ENCODE results near the gene ZNF507.

ZNF507 gene

GRCh38 chr19:32308431-32309077, 36.9 kb upstream of the ZNF507 start:
- TF ChIP-seq NFRKB (IDR thresholded peaks at IDR 0.05) (no peak), ZNF384 (IDR thresholded peaks at IDR 0.05) (no peak), FOXA1 (IDR thresholded peaks at IDR 0.05) (no peak), PKNOX1 (IDR thresholded peaks at IDR 0.05) (no peak), L3MBTL2 (conservative IDR thresholded peaks at IDR 0.05) (no peak), ARNT (IDR thresholded peaks at IDR 0.05) (no peak), BHLHE40 (IDR thresholded peaks at IDR 0.05; ENCODE audit: borderline replicate concordance) (no peak), TARDBP (IDR thresholded peaks at IDR 0.05) (no peak), CTBP1 (IDR thresholded peaks at IDR 0.05; ENCODE audit: borderline replicate concordance) (no peak), SUZ12 (IDR thresholded peaks at IDR 0.05) (no peak), ELF4 (IDR thresholded peaks at IDR 0.05) (no peak), SP1 (IDR thresholded peaks at IDR 0.05) (no peak), FOXM1 (IDR thresholded peaks at IDR 0.05; ENCODE audit: borderline replicate concordance) (no peak), HDGF (IDR thresholded peaks at IDR 0.05; ENCODE audit: borderline replicate concordance) (no peak), FOXK2 (IDR thresholded peaks at IDR 0.05) (no peak), LEF1 (IDR thresholded peaks at IDR 0.05; ENCODE audit: borderline replicate concordance) (no peak)
- no peak for DNase-seq (ENCODE audit: extremely low spot score)
- CTCF ChIA-PET, result no interaction called here
- POLR2A ChIA-PET, result no interaction called here

- ChIA-PET CTCF (interaction anchor here (0.5 to 1.5 kb wide), 2 partner anchors 9 to 923 kb away, joined by 3 to 4 read pairs; no protein-coding TSS in a partner anchor), POLR2A (no interaction called here)
- no peak for TF ChIP-seq HDGF (IDR thresholded peaks at IDR 0.05; ENCODE audit: borderline replicate concordance)
- no peak for TF ChIP-seq ELF4 (IDR thresholded peaks at IDR 0.05)
- TF ChIP-seq ZNF384 (IDR thresholded peaks at IDR 0.05), result no peak
- TF ChIP-seq FOXK2 (IDR thresholded peaks at IDR 0.05), result no peak
- no peak for TF ChIP-seq FOXM1 (IDR thresholded peaks at IDR 0.05; ENCODE audit: borderline replicate concordance)
- no peak for TF ChIP-seq TARDBP (IDR thresholded peaks at IDR 0.05)
- TF ChIP-seq LEF1 (IDR thresholded peaks at IDR 0.05; ENCODE audit: borderline replicate concordance), result no peak
- TF ChIP-seq BHLHE40 (IDR thresholded peaks at IDR 0.05; ENCODE audit: borderline replicate concordance), result no peak
- TF ChIP-seq CTBP1 (IDR thresholded peaks at IDR 0.05; ENCODE audit: borderline replicate concordance), result no peak
- TF ChIP-seq SUZ12 (IDR thresholded peaks at IDR 0.05), result no peak
- no peak for TF ChIP-seq PKNOX1 (IDR thresholded peaks at IDR 0.05)
- no peak for TF ChIP-seq FOXA1 (IDR thresholded peaks at IDR 0.05)
- TF ChIP-seq L3MBTL2 (conservative IDR thresholded peaks at IDR 0.05), result no peak
- TF ChIP-seq SP1 (IDR thresholded peaks at IDR 0.05), result no peak
- no peak for TF ChIP-seq ARNT (IDR thresholded peaks at IDR 0.05)
- no peak for TF ChIP-seq NFRKB (IDR thresholded peaks at IDR 0.05)
- DNase-seq (ENCODE audit: extremely low spot score), result no peak
Measured at GRCh38 chr19:32309711-32310390, 35.6 kb upstream of the ZNF507 start.

GRCh38 chr19:32311371-32311770, 34.0 kb upstream of the ZNF507 start:
- no peak for TF ChIP-seq SP1 (IDR thresholded peaks at IDR 0.05)
- TF ChIP-seq CTBP1 (IDR thresholded peaks at IDR 0.05; ENCODE audit: borderline replicate concordance), result no peak
- no peak for TF ChIP-seq ELF4 (IDR thresholded peaks at IDR 0.05)
- TF ChIP-seq FOXA1 (IDR thresholded peaks at IDR 0.05), result no peak
- TF ChIP-seq ARNT (IDR thresholded peaks at IDR 0.05), result no peak
- no peak for TF ChIP-seq HDGF (IDR thresholded peaks at IDR 0.05; ENCODE audit: borderline replicate concordance)
- TF ChIP-seq BHLHE40 (IDR thresholded peaks at IDR 0.05; ENCODE audit: borderline replicate concordance), result no peak
- no peak for TF ChIP-seq FOXM1 (IDR thresholded peaks at IDR 0.05; ENCODE audit: borderline replicate concordance)
- TF ChIP-seq L3MBTL2 (conservative IDR thresholded peaks at IDR 0.05), result no peak
- TF ChIP-seq NFRKB (IDR thresholded peaks at IDR 0.05), result no peak
- TF ChIP-seq FOXK2 (IDR thresholded peaks at IDR 0.05), result no peak
- TF ChIP-seq SUZ12 (IDR thresholded peaks at IDR 0.05), result no peak
- no peak for TF ChIP-seq PKNOX1 (IDR thresholded peaks at IDR 0.05)
- TF ChIP-seq ZNF384 (IDR thresholded peaks at IDR 0.05), result no peak
- TF ChIP-seq LEF1 (IDR thresholded peaks at IDR 0.05; ENCODE audit: borderline replicate concordance), result no peak
- DNase-seq (ENCODE audit: extremely low spot score), result no peak
- ChIA-PET POLR2A (no interaction called here), CTCF (interaction anchor here (0.6 kb wide), 1 partner anchor 461 kb away, joined by 3 read pairs; no protein-coding TSS in a partner anchor)

GRCh38 chr19:32313569-32314265, 31.7 kb upstream of the ZNF507 start:
- DNase-seq (ENCODE audit: extremely low spot score), result no peak
- CTCF ChIA-PET, result interaction anchor here (0.9 kb wide), 1 partner anchor 26 kb away, joined by 3 read pairs; no protein-coding TSS in a partner anchor
- TF ChIP-seq FOXM1 (IDR thresholded peaks at IDR 0.05; ENCODE audit: borderline replicate concordance) (no peak), SP1 (IDR thresholded peaks at IDR 0.05) (no peak), ARNT (IDR thresholded peaks at IDR 0.05) (no peak), BHLHE40 (IDR thresholded peaks at IDR 0.05; ENCODE audit: borderline replicate concordance) (no peak), TARDBP (IDR thresholded peaks at IDR 0.05) (no peak), ELF4 (IDR thresholded peaks at IDR 0.05) (no peak), FOXA1 (IDR thresholded peaks at IDR 0.05) (no peak), FOXK2 (IDR thresholded peaks at IDR 0.05) (no peak), SUZ12 (IDR thresholded peaks at IDR 0.05) (no peak), LEF1 (IDR thresholded peaks at IDR 0.05; ENCODE audit: borderline replicate concordance) (no peak), PKNOX1 (IDR thresholded peaks at IDR 0.05) (no peak), ZNF384 (IDR thresholded peaks at IDR 0.05) (no peak), CTBP1 (IDR thresholded peaks at IDR 0.05; ENCODE audit: borderline replicate concordance) (no peak), NFRKB (IDR thresholded peaks at IDR 0.05) (no peak), L3MBTL2 (conservative IDR thresholded peaks at IDR 0.05) (no peak)
- POLR2A ChIA-PET, result interaction anchor here (1.3 kb wide), 1 partner anchor 32 kb away, joined by 3 read pairs; the partner anchor contains the start of gene ZNF507

Data from HEK293T (cell line).